GM21576 (cell line): ENCODE results near the gene DNAH2.
"Not testable (repeated sequence)": the region's sequence is repeated elsewhere in the genome, so short reads cannot be mapped to it uniquely, and the experiment has no call there.

Experiments
- ATAC-seq: cut with Tn5 transposase; IDR thresholded peaks from one replicate; pipeline ENCODE4 v1.9.1; 2021; ENCODE audit warnings: mild to moderate bottlenecking, moderate library complexity; ENCODE audit not compliant: unreplicated experiment

DNAH2 gene

GRCh38 chr17:7774055-7774521 lies 56.5 kb downstream of the DNAH2 start:
- ATAC-seq: no peak

GRCh38 chr17:7775051-7775450 lies 57.5 kb downstream of the DNAH2 start:
- no peak for ATAC-seq

GRCh38 chr17:7777017-7777416 lies 59.5 kb downstream of the DNAH2 start:
- ATAC-seq: no peak

DNA sequence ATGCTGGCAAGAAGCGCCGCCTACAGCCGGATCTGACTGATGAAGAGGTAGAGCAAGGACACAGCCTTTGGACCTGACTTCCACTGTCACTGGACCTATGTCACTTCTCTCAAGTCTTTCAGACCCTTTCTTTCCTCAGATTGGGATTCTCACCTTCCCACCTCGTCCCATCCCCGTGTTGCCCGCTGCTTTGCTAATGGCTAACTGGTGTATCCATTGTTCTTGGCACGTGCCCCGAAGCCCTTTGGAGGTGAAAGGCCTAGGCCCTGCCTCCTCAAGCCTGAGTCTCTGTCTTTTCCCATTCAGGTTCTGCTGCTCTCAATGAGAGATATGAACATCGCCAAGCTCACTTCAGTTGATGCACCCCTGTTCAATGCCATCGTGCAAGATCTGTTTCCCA lies 63.2 kb downstream of the DNAH2 start:
- no peak for ATAC-seq

DNA sequence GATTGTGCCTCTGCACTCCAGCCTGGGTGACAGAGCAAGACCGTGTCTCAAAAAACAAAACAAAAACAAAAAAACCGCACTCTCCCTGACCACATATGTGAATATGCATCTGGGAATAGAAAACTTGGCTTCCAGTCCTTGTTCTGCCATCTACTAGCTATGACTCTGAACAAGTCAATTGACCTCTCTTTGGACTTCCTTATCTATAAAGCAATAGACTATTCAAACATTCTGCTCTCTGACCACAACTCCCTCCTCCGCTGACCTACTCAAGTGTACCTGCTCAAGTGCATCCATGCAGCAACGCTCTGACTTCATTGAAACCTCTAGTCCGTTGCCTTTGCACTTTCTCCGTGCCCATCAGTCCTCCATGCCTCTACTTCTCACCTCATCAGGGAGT lies 63.9 kb downstream of the DNAH2 start:
- ATAC-seq: no peak

GRCh38 chr17:7782240-7782639 lies 64.7 kb downstream of the DNAH2 start:
- ATAC-seq: no peak

GRCh38 chr17:7786866-7787265 lies 69.3 kb downstream of the DNAH2 start:
- no peak for ATAC-seq

GRCh38 chr17:7789131-7789530 lies 71.6 kb downstream of the DNAH2 start:
- ATAC-seq: no peak

- ATAC-seq: no peak
These were observed 72.6 kb downstream of the DNAH2 start for GRCh38 chr17:7790150-7790549.

- no peak for ATAC-seq
These were observed 75.1 kb downstream of the DNAH2 start for GRCh38 chr17:7792611-7793010.

- no peak for ATAC-seq
These were observed 76.6 kb downstream of the DNAH2 start for GRCh38 chr17:7794075-7794663.

GRCh38 chr17:7797976-7798375 lies 80.4 kb downstream of the DNAH2 start:
- ATAC-seq: no peak

DNA sequence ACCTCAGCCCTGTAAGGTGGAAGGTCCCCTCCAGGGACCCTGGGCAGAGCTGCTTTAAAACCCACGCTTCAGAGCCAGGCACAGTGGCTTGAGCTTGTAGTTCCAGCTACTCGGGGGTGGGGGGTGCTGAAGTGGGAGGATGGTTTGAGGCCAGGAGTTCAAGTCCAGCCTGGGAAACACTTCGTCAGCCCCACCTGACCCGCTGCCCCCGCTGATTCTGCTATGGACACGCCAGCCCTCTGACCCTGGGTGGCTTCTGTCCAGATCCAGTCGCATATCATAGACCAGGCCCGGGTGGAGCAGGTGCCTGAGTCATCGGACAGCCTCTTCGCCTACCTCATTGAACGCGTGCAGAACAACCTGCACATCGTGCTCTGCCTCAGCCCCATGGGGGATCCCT lies 81.3 kb downstream of the DNAH2 start:
- ATAC-seq: no peak

DNA sequence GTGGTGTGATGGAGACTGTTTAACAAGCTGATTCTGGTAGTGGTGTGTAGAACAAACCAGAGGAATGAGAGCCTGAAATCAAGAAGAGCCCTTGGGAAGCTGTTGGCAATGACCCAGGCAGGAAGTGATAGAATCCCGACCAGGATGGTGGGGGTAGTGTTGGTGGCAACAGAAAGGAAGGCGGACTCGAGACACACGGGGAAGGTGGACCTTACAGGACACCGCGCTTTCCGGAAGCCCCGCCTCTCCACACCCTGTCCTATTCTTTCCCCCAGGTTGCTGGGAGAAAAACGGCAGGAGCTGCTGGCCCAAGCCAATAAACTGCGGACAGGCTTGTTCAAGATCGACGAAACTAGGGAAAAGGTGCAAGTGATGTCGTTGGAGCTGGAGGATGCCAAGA lies 86.4 kb downstream of the DNAH2 start:
- no peak for ATAC-seq

DNA sequence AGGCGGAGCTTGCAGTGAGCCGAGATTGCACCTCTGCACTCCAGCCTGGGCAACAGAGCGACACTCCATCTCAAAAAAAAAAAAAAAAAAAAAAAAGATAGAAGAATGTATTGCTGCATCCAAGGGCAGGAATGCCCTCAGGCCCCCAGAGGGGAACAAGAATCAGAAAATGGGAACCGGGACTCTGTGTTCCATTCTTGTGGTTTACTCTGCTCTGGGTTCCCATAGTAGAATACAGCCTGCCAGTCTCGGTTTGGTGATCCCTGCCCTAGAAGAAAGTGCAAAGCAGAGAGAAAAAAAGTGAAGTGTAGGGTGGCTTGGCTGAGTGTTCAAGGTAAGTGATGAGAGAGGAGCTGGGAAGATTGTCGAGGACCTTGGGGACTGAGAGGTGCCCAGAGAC lies 89.0 kb downstream of the DNAH2 start:
- no peak for ATAC-seq

GRCh38 chr17:7807206-7807605 lies 89.7 kb downstream of the DNAH2 start:
- ATAC-seq: no peak

GRCh38 chr17:7809086-7809790 lies 91.7 kb downstream of the DNAH2 start:
- no peak for ATAC-seq

DNA sequence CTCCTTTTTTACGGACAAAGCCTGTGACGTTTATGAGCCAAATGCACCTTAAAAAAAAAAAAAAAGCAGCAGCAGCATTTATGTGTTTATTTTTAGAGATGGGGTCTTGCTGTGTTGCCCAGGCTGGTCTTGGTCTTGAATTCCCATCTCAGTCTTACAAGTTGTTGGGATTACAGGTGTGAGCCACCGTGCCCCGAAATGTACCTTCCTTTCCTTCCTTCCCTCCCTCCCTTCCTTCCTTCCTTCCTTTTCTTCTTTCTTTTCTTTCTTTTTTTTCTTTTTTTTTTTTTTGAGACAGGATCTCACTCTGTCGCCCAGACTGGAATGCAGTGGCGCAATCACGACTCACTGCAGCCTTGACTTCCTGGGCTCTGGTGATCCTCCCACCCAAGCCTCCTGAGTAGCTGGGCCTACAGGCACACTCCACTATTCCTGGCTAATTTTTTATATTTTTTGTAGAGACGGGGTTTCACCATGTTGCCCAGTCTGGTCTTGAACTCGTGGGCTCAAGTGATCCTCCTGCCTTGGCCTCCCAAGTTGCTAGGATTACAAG lies 92.3 kb downstream of the DNAH2 start:
- ATAC-seq: not testable (repeated sequence)

- ATAC-seq: no peak
These were observed 93.7 kb downstream of the DNAH2 start for GRCh38 chr17:7811251-7811650.

DNA sequence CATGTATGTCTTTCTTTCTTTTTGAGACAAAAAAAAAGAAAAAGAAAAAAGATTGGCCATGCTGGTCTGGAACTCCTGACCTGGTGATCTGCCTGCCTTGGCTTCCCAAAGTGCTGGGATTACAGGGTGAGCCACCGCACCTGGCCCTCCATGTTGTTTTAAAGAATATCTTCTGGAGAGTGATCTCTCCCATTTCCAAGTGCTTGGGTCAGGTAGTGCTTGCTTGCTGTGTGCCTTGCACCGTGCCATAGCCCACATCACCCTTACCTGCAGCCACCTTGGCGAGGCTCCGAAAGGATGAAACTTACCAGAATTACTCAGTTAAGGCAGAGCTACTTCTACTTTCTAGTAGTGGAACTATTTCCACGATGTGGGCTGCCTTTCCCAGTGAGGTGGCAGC lies 97.4 kb downstream of the DNAH2 start:
- no peak for ATAC-seq

- no peak for ATAC-seq
These were observed 99.5 kb downstream of the DNAH2 start for GRCh38 chr17:7816926-7817642.

GRCh38 chr17:7817643-7817964 lies 100.1 kb downstream of the DNAH2 start:
- ATAC-seq: no peak
